ENCODE measurements around the gene SCAMP5. TPM values are rescaled to one million over a fixed set of nuclear protein-coding genes. Genes with fewer than 3 reads are reported as not detected.
A peak's percentile ranks its signal among the peaks of the same experiment; 100 is the strongest.

The SCAMP5 gene
- total RNA-seq, 1 donor from 2014 or later: 2.6 TPM

- Histone ChIP-seq H3K4me3 (no peak overlapping the region), H3K27ac (no peak overlapping the region), H3K4me1 (no peaks in the 10 kb centered on the region), H3K36me3 (no peaks in the 10 kb centered on the region), H3K27me3 (no peaks in the 10 kb centered on the region), H3K9me3 (no peaks in the 10 kb centered on the region)
- peak; percentile 82 for ATAC-seq
- intact Hi-C loops (cut with DNase I): no loop called here
- DNase-seq: no peak
- TF ChIP-seq, protein P1, sequence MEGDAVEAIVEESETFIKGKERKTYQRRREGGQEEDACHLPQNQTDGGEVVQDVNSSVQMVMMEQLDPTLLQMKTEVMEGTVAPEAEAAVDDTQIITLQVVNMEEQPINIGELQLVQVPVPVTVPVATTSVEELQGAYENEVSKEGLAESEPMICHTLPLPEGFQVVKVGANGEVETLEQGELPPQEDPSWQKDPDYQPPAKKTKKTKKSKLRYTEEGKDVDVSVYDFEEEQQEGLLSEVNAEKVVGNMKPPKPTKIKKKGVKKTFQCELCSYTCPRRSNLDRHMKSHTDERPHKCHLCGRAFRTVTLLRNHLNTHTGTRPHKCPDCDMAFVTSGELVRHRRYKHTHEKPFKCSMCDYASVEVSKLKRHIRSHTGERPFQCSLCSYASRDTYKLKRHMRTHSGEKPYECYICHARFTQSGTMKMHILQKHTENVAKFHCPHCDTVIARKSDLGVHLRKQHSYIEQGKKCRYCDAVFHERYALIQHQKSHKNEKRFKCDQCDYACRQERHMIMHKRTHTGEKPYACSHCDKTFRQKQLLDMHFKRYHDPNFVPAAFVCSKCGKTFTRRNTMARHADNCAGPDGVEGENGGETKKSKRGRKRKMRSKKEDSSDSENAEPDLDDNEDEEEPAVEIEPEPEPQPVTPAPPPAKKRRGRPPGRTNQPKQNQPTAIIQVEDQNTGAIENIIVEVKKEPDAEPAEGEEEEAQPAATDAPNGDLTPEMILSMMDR (IDR thresholded peaks at IDR 0.05): no peak
These were observed 16.9 kb upstream of the SCAMP5 start for GRCh38 chr15:74978503-74978902.

DNA sequence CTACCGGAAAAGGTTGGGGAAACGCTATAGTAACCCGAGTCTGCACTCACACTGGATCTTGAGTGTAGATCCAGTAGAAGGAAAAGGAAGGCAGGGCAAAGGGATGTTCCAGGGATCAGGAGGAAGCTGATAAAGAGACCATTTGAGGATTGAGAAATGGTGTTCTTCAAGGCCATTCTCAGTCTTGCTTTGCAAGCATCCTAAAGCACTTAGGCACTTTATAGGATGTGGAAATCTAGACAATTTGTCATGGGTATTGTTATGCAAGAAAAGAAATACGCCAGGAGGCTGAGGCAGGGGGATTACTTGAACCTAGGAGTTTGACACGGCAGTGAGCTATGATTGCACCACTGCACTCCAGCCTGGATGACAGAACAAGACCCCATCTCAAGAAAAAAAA is 13.2 kb upstream of the SCAMP5 start:
- no peak for DNase-seq
- ATAC-seq: peak; percentile 46
- no peaks in the 10 kb centered on the region for H3K4me1 ChIP-seq
- H3K4me3 ChIP-seq: no peak overlapping the region
- H3K27me3 ChIP-seq: no peaks in the 10 kb centered on the region
- TF ChIP-seq, protein P1 (IDR thresholded peaks at IDR 0.05): no peak
- H3K36me3 ChIP-seq: no peaks in the 10 kb centered on the region
- no peak overlapping the region for H3K27ac ChIP-seq
- no peaks in the 10 kb centered on the region for H3K9me3 ChIP-seq
- intact Hi-C loops (cut with DNase I): no loop called here

DNA sequence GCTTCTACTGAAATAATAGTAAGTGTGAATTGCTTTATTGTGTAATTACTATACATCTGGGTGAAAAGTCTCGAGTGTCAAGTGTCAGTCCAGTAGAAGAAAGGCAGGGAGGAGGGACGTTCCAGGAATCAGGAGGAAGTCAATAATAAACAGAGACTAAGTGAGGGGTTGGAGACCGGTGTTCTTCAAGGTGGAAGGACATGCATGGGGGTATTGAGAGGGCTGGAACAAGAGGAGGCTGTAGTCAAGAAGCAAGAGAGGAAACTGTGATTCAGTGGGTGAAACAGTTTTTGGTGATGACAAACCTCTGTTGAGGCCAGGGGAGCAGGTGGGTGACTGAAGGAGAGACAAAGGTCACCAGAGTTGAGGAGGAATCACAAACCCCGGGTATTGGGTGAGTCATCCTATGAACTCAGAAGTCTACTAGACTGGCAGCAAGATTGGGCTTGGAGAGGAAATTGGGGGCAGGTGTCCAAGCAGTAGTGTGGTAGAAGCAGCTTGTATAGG is 11.6 kb upstream of the SCAMP5 start:
- peak; percentile 82 for ATAC-seq

GRCh38 chr15:74988007-74988800 is 7.2 kb upstream of the SCAMP5 start:
- no peak overlapping the region for H3K27ac ChIP-seq
- peak; percentile 79 for ATAC-seq
- TF ChIP-seq, protein P1 (IDR thresholded peaks at IDR 0.05): peak; percentile 50
- H3K4me1 ChIP-seq: no peaks in the 10 kb centered on the region
- H3K9me3 ChIP-seq: no peaks in the 10 kb centered on the region
- no peak for DNase-seq
- no peak overlapping the region for H3K4me3 ChIP-seq
- intact Hi-C loops (cut with DNase I): no loop called here
- no peaks in the 10 kb centered on the region for H3K27me3 ChIP-seq
- H3K36me3 ChIP-seq: no peaks in the 10 kb centered on the region

More for the DNA sequence above, 11.6 kb upstream of the SCAMP5 start:
- no peaks in the 10 kb centered on the region for H3K4me1 ChIP-seq
- intact Hi-C loops (cut with DNase I): no loop called here
- TF ChIP-seq, protein P1 (IDR thresholded peaks at IDR 0.05): no peak
- no peaks in the 10 kb centered on the region for H3K27me3 ChIP-seq
- no peak overlapping the region for H3K27ac ChIP-seq
- no peaks in the 10 kb centered on the region for H3K9me3 ChIP-seq
- H3K4me3 ChIP-seq: no peak overlapping the region
- H3K36me3 ChIP-seq: no peaks in the 10 kb centered on the region
- DNase-seq: no peak

DNA sequence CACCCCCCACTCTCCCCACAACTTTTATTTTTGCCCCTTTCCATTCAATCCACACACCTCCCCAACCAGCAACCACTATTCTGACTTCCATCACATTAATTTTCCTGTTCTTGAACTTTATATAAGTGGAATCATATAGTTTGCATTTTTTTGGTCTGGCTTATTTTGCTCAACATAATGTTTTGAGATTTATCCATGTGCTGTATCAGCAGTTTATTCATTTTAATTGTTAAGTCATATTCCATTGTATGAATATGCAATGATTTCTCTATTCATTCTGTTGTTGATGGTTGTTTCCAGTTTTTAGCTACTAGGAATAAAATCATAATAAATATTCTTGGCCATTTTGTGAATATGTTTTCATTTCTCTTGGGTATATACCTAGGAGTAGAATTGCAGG is 5.8 kb upstream of the SCAMP5 start:
- no peak for DNase-seq
- Histone ChIP-seq H3K4me3 (no peak overlapping the region), H3K9me3 (no peaks in the 10 kb centered on the region), H3K36me3 (no peaks in the 10 kb centered on the region), H3K27me3 (no peaks in the 10 kb centered on the region), H3K27ac (no peak overlapping the region), H3K4me1 (no peaks in the 10 kb centered on the region)
- intact Hi-C loops (cut with DNase I): no loop called here
- ATAC-seq: no peak
- TF ChIP-seq, protein P1 (IDR thresholded peaks at IDR 0.05): no peak
